ENCODE measurements around the gene MYO3B. TPM values are rescaled to one million over a fixed set of nuclear protein-coding genes. Genes with fewer than 3 reads are reported as not detected.

Gene MYO3B
- total and polyA plus RNA-seq, 2 of the 8 experiments (the other 6 are each of a cell fraction or from before 2014, with no cell fraction given) = 0.17 to 0.19 TPM

GRCh38 chr2:170493426-170494097 is 315.6 kb downstream of the MYO3B start:
- no peak overlapping the region for H4K8ac ChIP-seq (ENCODE audit: extremely low read depth, insufficient read depth, low read length)
- H3K4me2 ChIP-seq (ENCODE audit: insufficient read depth in 1 of 2, low read depth in 2 of 2, low read length in 2 of 2) = no peak overlapping the region
- no peak overlapping the region for H2AK5ac ChIP-seq (ENCODE audit: low read depth, low read length)
- H3K36me3 ChIP-seq (ENCODE audit: control insufficient read depth in 2 of 4, insufficient read depth in 4 of 4, low read length in 3 of 4) = no peaks in the 10 kb centered on the region
- H3K4me3 ChIP-seq (ENCODE audit: extremely low read depth in 1 of 4, insufficient read depth in 2 of 4, low read depth in 3 of 4, low read length in 4 of 4) = no peak overlapping the region
- H2BK5ac ChIP-seq (ENCODE audit: low read depth, low read length) = no peak overlapping the region
- H4K91ac ChIP-seq (replicated peaks; ENCODE audit: insufficient read length, low read length) = no peak overlapping the region
- no peak overlapping the region for H3K4ac ChIP-seq (replicated peaks; ENCODE audit: insufficient read length, low read depth, low read length)
- H3K18ac ChIP-seq (ENCODE audit: extremely low read depth, low read length) = no peak overlapping the region
- H3K9ac ChIP-seq (replicated peaks in 1 of 4; ENCODE audit: extremely low read depth in 1 of 4, low read depth in 3 of 4, low read length in 3 of 4) = no peak overlapping the region
- H3K4me1 ChIP-seq (replicated peaks in 1 of 4; ENCODE audit: control insufficient read depth in 3 of 4, insufficient read depth in 4 of 4, low read length in 3 of 4) = no peaks in the 10 kb centered on the region
- no peaks in the 10 kb centered on the region for H3K79me2 ChIP-seq (ENCODE audit: control insufficient read depth in 1 of 2, insufficient read depth in 2 of 2, low read length in 2 of 2)
- no peak overlapping the region for H2AFZ ChIP-seq (ENCODE audit: low read length)
- POLR2A ChIA-PET (ENCODE audit: partially characterized antibody) = no interaction called here
- no peaks in the 10 kb centered on the region for H3K79me1 ChIP-seq (ENCODE audit: low read depth, low read length)
- H2BK12ac ChIP-seq (ENCODE audit: low read depth, low read length) = no peak overlapping the region
- CTCF ChIA-PET (ENCODE audit: partially characterized antibody) = interaction anchor here (1.2 kb wide), 1 partner anchor 10 kb away, joined by 3 read pairs; no protein-coding TSS in a partner anchor
- no peak overlapping the region for H2BK120ac ChIP-seq (replicated peaks; ENCODE audit: low read depth, low read length)
- H3K14ac ChIP-seq (ENCODE audit: insufficient read length) = no peak overlapping the region
- DNase-seq (ENCODE audit: low read depth in 1 of 2, low spot score in 2 of 2) (no peak), FAIRE-seq (no peak)
- no peak overlapping the region for H2BK20ac ChIP-seq (ENCODE audit: low read length)
- no peaks in the 10 kb centered on the region for H3K9me3 ChIP-seq (ENCODE audit: insufficient read depth in 2 of 2, low read depth in 1 of 2, low read length in 1 of 2)
- H4K5ac ChIP-seq (ENCODE audit: insufficient read length, low read depth, low read length) = no peak overlapping the region
- no peaks in the 10 kb centered on the region; the same call in 1 of the 2 replicates for H3K23me2 ChIP-seq (ENCODE audit: low read depth, low read length)
- H3K27me3 ChIP-seq (replicated peaks in 1 of 4; ENCODE audit: control insufficient read depth in 3 of 4, extremely low read depth in 1 of 4, insufficient read depth in 3 of 4, low read length in 3 of 4) = peaks cover 0 to 1% (median 0%) of the 10 kb centered on the region in 4 experiments; a peak in 1 of 7 replicates
- H4K20me1 ChIP-seq (replicated peaks in 1 of 2; ENCODE audit: control insufficient read depth in 1 of 2, insufficient read depth in 2 of 2, low read length in 2 of 2) = no peaks in the 10 kb centered on the region
- H3K56ac ChIP-seq (replicated peaks; ENCODE audit: insufficient read length, low read depth, low read length) = no peak overlapping the region
- H3K23ac ChIP-seq (ENCODE audit: insufficient read length) = no peak overlapping the region
- H3K27ac ChIP-seq (ENCODE audit: low read depth, low read length) = no peak overlapping the region
- WGBS, 2 experiments (ENCODE audit: extremely low coverage in 1 of 2, insufficient coverage in 1 of 2, insufficient read length in 1 of 2, insufficient replicate concordance in 2 of 2, low coverage in 1 of 2, low lambda C conversion rate in 2 of 2, missing lambda C conversion rate in 1 of 2) = 85% methylated on average over 5 of the region's 5 CpGs; no CpG with 5 or more reads in 1 of the 2 experiments
- H2BK15ac ChIP-seq (ENCODE audit: low read length) = no peak overlapping the region
- TF ChIP-seq POLR2AphosphoS5 (IDR thresholded peaks at IDR 0.05; ENCODE audit: low read depth, low read length) (no peak), SP2 (IDR thresholded peaks at IDR 0.05; ENCODE audit: low read length) (no peak), POU5F1 (IDR thresholded peaks at IDR 0.05; ENCODE audit: low read depth, low read length) (no peak), EP300 (IDR thresholded peaks at IDR 0.05; ENCODE audit: borderline replicate concordance in 1 of 2, low read depth in 2 of 2, low read length in 2 of 2) (no peak), POLR2A (IDR thresholded peaks at IDR 0.05; ENCODE audit: control extremely low read depth in 1 of 2, low read depth in 2 of 2, low read length in 2 of 2) (no peak), TAF7 (optimal IDR thresholded peaks at IDR 0.05; ENCODE audit: borderline replicate concordance, low read depth, low read length) (no peak), RNF2 (IDR thresholded peaks at IDR 0.05; ENCODE audit: borderline replicate concordance, low read depth, low read length, missing control alignments, poor library complexity, severe bottlenecking) (no peak), SIN3A (conservative IDR thresholded peaks at IDR 0.05 in 1 of 2, IDR thresholded peaks at IDR 0.05 in 1 of 2; ENCODE audit: low read depth in 1 of 2, low read length in 2 of 2) (no peak), EZH2 (IDR thresholded peaks at IDR 0.05; ENCODE audit: low read depth, low read length, severe bottlenecking) (no peak), FOSL1 (IDR thresholded peaks at IDR 0.05; ENCODE audit: insufficient read depth, low read depth, low read length) (no peak), SIX5 (IDR thresholded peaks at IDR 0.05; ENCODE audit: low read depth, low read length) (no peak), E2F6 (IDR thresholded peaks at IDR 0.05) (no peak)
